Activated naive CD4-positive, alpha-beta T cell treated with anti-CD3 and anti-CD28 coated beads, Interleukin-2, amount 50 U/mL, for 72 hours (primary cell): ENCODE results near the gene DBNDD1. TPM values are rescaled to one million over a fixed set of nuclear protein-coding genes. Genes with fewer than 3 reads are reported as not detected.

Experiments
- ATAC-seq, 2 donors: fragments of 150-1000 bp; cut with Tn5 transposase; 2 replicates each; pipeline ENCODE4 v1.10.0; 2021; ENCODE audit warnings: mild to moderate bottlenecking in 2 of 2, moderate library complexity in 2 of 2
- DNase-seq, 2 donors: peaks; one replicate each; pipeline ENCODE4 v3.0.0; 2021 to 2022; ENCODE audit warnings: low spot score in 2 of 2
- H3K27ac Mint-ChIP-seq, 2 donors: one replicate each; pipeline ENCODE4 v1.8.0; 2022; ENCODE audit warnings: mild to moderate bottlenecking in 2 of 2, mixed read lengths in 2 of 2
- H3K36me3 Mint-ChIP-seq, 2 donors: one replicate each; pipeline ENCODE4 v1.8.0; 2022; ENCODE audit warnings: mixed read lengths in 2 of 2
- H3K9me3 Mint-ChIP-seq, 2 donors: one replicate each; pipeline ENCODE4 v1.8.0; 2022; ENCODE audit warnings: mixed read lengths in 2 of 2
- total RNA-seq, 2 donors: library from RNA; stranded (reverse); gene quantifications; one replicate each; pipeline ENCODE4 v1.2.3, GENCODE V29; 2022

Gene DBNDD1
- total RNA-seq, 2 donors from 2014 or later = 0.50 to 1.1 TPM

GRCh38 chr16:89966756-89967155 is 52.5 kb downstream of the DBNDD1 start:
- peaks cover 3 to 5% of the 10 kb centered on the region in 2 donors for H3K9me3 Mint-ChIP-seq
- no peak for ATAC-seq

DNA sequence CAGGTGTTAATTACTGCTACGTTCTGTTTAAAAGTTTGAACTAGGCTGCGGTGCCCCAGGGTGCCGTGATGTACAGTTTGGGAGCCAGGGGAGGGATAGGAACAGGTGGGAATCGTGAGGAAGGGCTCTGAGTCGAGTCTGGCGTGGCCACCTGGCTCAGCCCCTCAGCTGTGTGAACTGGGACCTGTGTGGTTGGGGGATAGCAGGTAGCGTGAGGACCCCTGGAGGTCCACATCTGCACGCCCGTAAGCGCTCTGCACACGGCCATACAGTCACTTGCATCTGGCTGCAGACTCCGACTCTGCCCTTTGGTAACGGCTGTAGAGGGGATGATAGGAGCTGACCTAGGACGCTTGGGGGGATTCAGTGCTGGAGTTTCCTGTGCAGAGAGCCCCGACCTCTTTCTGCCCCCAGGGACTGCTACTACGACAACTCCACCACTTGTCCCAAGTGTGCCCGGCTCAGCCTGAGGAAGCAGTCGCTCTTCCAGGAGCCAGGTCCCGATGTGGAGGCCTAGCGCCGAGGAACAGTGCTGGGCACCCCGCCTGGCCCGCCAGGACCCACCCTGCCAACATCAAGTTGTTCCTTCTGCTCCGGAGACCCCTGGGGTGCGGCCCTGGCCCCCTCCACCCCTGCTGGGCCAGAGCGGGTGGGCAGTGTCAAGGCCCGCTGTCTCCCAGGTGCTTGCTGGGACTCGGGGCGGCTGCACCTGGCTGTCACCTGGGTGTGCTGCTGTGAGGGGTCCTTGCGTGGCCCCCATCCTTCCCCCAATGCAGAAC is 53.6 kb downstream of the DBNDD1 start:
- DNase-seq (no peak), ATAC-seq (no peak)
- peaks cover 0 to 7% of the 10 kb centered on the region in 2 donors for H3K36me3 Mint-ChIP-seq
- no peak overlapping the region for H3K27ac Mint-ChIP-seq
- H3K9me3 Mint-ChIP-seq = no peaks in the 10 kb centered on the region

More at GRCh38 chr16:89966756-89967155, 52.5 kb downstream of the DBNDD1 start:
- H3K27ac Mint-ChIP-seq = no peak overlapping the region
- no peak for DNase-seq
- H3K36me3 Mint-ChIP-seq = peaks cover 7 to 18% of the 10 kb centered on the region in 2 donors

- Mint-ChIP-seq H3K9me3 (no peaks in the 10 kb centered on the region), H3K27ac (no peak overlapping the region), H3K36me3 (no peaks in the 10 kb centered on the region)
- no peak for ATAC-seq
- DNase-seq = no peak
Observed at GRCh38 chr16:89964201-89964600, 55.1 kb downstream of the DBNDD1 start.

DNA sequence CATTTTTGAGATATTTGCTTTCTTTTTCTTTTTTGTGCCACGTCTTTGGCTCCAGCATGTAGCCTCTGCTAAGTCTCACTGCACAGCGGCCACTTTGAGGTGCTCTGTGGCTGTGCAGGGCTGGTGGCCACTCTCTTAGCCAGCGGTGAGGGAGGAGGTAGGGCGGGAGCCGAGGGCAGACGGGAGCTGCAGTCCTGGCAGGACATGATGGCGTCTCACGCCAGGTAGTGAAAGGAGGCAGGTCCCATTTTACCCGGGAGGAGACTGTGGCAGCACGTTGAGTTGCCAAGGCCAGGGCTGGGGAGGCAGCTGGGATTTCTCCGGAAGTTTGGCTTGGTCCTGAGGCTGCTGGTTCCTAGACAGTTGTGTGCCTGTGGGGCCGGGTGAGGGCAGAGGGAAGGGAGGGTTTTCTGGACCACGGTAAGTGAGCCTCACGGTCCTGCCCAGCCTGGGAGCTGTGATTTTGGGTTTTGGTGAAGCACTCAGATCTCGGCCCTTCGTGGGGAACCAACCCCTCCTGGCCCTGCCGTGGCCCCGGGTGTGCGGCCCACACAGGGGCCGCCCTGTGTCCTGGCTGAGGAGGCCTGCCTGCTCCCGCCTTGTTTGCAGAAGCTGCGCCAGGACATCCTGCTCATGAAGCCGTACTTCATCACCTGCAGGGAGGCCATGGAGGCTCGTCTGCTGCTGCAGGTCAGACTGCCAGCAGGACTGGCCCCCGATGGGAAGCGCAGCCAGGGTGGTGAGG is 56.3 kb downstream of the DBNDD1 start:
- Mint-ChIP-seq H3K36me3 (peaks cover 0 to 9% of the 10 kb centered on the region in 2 donors), H3K9me3 (no peaks in the 10 kb centered on the region), H3K27ac (peak overlapping the region in 1 of 2 donors; percentile 8)
- ATAC-seq (no peak), DNase-seq (no peak)

DNA sequence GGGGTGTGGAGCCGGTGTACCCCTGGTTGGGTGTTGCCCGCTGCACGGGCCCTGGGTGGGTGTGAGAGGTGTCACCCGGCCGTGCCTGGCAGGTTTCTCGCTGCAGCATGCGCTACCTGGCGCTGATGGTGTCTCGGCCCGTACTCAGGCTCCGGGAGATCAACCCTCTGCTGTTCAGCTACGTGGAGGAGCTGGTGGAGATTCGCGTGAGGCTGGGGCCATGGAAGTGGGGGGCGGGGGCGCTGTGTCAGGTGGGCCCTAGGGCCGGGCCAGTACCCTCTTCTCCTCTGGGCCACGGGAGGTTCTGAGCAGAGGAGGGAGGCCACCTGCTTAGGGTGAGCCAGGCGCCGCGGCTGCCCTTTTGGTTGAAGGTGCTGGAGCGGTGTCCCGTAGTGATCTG is 57.3 kb downstream of the DBNDD1 start:
- ATAC-seq = no peak
- H3K27ac Mint-ChIP-seq = no peak overlapping the region
- H3K9me3 Mint-ChIP-seq = no peaks in the 10 kb centered on the region

GRCh38 chr16:89960966-89961365 is 58.3 kb downstream of the DBNDD1 start:
- Mint-ChIP-seq H3K36me3 (peaks cover 0 to 9% of the 10 kb centered on the region in 2 donors), H3K27ac (no peak overlapping the region), H3K9me3 (no peaks in the 10 kb centered on the region)
- no peak for ATAC-seq
- DNase-seq = no peak

More for the DNA sequence above, 57.3 kb downstream of the DBNDD1 start:
- peaks cover 0 to 9% of the 10 kb centered on the region in 2 donors for H3K36me3 Mint-ChIP-seq
- no peak for DNase-seq

DNA sequence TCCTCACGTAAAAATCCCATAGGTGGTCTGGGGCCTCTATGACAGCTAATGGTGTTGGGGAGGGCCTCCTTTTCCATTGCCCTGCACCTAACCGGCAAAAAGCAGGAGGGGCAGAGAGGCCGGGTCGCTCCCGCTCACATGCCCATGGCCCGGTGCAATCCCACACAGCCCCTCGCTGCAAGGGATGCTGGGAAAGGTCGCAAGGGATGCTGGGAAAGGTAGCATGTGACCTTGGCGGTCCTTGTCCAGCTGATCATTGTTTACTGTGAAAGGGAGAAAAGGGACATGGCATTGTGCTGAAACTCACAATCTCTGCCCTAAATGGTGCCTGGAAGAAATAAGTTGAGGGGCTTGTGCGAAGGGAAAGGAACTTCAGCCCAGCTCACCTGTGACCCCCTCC is 60.7 kb downstream of the DBNDD1 start:
- no peak for DNase-seq
- no peaks in the 10 kb centered on the region for H3K9me3 Mint-ChIP-seq
- H3K36me3 Mint-ChIP-seq = peaks cover 0 to 9% of the 10 kb centered on the region in 2 donors
- ATAC-seq = no peak
- H3K27ac Mint-ChIP-seq = peak overlapping the region in 1 of 2 donors; percentile 51

GRCh38 chr16:89958068-89958467 is 61.2 kb downstream of the DBNDD1 start:
- H3K36me3 Mint-ChIP-seq = peaks cover 0 to 9% of the 10 kb centered on the region in 2 donors
- DNase-seq (no peak), ATAC-seq (peak; percentile 54 to 69)
- peak overlapping the region in 1 of 2 donors; percentile 51 for H3K27ac Mint-ChIP-seq
- H3K9me3 Mint-ChIP-seq = no peaks in the 10 kb centered on the region

DNA sequence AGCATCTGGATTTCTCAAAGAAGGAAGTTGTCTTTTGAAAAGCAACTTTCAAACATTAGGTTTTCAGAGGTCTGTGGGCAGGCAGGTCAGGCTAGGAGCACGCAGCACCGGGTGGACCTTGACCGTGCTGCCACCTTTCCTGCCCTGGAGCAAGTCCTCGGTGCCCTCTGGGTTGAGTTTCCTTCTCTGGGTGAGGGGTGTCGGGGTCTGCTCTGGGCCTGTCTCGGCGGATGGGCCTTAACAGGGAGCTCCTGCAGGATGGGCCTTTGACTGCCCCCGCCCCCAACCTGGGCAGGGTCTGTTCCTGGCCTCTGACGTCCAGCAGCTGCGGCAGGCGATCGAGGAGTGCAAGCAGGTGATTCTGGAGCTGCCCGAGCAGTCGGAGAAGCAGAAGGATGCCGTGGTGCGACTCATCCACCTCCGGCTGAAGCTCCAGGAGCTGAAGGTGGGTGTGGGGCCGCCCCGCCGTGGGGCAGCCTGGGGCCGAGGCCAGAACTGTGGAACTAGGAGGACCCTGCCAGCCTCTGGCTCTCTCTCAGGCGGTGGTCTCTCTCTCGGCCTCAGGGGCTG is 62.0 kb downstream of the DBNDD1 start:
- Mint-ChIP-seq H3K36me3 (peaks cover 0 to 9% of the 10 kb centered on the region in 2 donors), H3K27ac (peak overlapping the region in 1 of 2 donors; percentile 72), H3K9me3 (no peaks in the 10 kb centered on the region)
- ATAC-seq = no peak
- no peak for DNase-seq

GRCh38 chr16:89956505-89957215 is 62.6 kb downstream of the DBNDD1 start:
- DNase-seq = no peak
- ATAC-seq = no peak
- Mint-ChIP-seq H3K36me3 (peaks cover 0 to 9% of the 10 kb centered on the region in 2 donors), H3K9me3 (no peaks in the 10 kb centered on the region), H3K27ac (peak overlapping the region; percentile 44 to 72)

GRCh38 chr16:89955001-89955685 is 64.1 kb downstream of the DBNDD1 start:
- ATAC-seq (no peak), DNase-seq (no peak)
- H3K9me3 Mint-ChIP-seq = no peaks in the 10 kb centered on the region
- H3K27ac Mint-ChIP-seq = peak overlapping the region in 1 of 2 donors; percentile 41
- H3K36me3 Mint-ChIP-seq = peaks cover 0 to 9% of the 10 kb centered on the region in 2 donors

Other genes with a start within 250 kb of the DBNDD1 start
- gene FANCA, start 202.8 kb downstream of the DBNDD1 start, total RNA-seq = 100 to 1,000 TPM; 123 to 194 TPM
- gene SPIRE2, start 191.0 kb downstream of the DBNDD1 start, total RNA-seq = 1 to 10 TPM; 1.9 to 2.6 TPM
- gene TCF25, start 145.9 kb downstream of the DBNDD1 start, total RNA-seq = 100 to 1,000 TPM; 167 to 235 TPM
- gene MC1R, start 100.6 kb downstream of the DBNDD1 start, total RNA-seq = 1 to 10 TPM; 4.6 to 5.1 TPM
- 10 to 100 TPM in 1 of 2 donors, not detected in 1; 10.2 TPM for gene TUBB3, start 96.1 kb downstream of the DBNDD1 start, total RNA-seq
- 10 to 100 TPM in 1 of 2 donors, 1 to 10 TPM in 1; 5.1 to 22.8 TPM for gene DEF8, start 70.7 kb downstream of the DBNDD1 start, total RNA-seq
- gene PRDM7, start 57.9 kb upstream of the DBNDD1 start, total RNA-seq = not detected